C4-2B (cell line): ENCODE measurements around the gene CBX5.

Source experiments
- CTCF ChIP-seq: fragments of 450-650 bp; conservative IDR thresholded peaks from 2 replicates; pipeline ENCODE4 v1.5.1; 2017; ENCODE audit warnings: mild to moderate bottlenecking
- ZFX ChIP-seq: fragments of 450-650 bp; IDR thresholded peaks from 2 replicates; pipeline ENCODE4 v1.6.1; 2017

- TF ChIP-seq CTCF (peak; percentile 12; the same call in 1 of the 2 replicates), ZFX (no peak)
Measured at GRCh38 chr12:54232790-54233189, 47.1 kb downstream of the CBX5 start.
